ENCODE data around the gene SOX11.

SOX11 gene

DNA sequence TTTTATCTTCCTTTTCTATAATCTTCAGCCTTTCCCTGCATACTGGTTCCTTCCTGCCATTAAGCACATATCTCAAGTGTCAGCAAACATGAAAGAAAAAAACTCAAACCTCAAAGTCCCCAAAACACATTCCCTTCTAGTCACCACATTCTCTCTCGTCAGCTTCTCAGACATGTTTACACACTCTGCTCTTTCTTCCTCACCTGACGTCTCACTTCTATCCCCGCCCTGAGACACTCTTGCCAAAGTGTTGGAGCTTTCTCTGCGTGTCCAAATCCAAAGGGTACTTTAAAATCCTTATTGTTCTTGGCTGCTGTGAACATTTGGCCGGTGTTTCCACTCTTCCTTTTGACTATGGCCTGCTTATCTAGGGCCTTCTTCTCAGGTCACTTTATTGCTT, 47.9 kb downstream of the SOX11 start:
- no peak overlapping the region for H3K27ac ChIP-seq (ENCODE audit: low read depth, low read length)
- no peaks in the 10 kb centered on the region for H3K36me3 ChIP-seq (ENCODE audit: control insufficient read depth, insufficient read depth, low read length)
- peaks cover 5% of the 10 kb centered on the region; the same call in 1 of the 2 replicates for H3K27me3 ChIP-seq (ENCODE audit: control insufficient read depth, insufficient read depth, low read length)
- no peaks in the 10 kb centered on the region for H3K9me3 ChIP-seq (ENCODE audit: control insufficient read depth, insufficient read depth, low read length)
- no peak overlapping the region for H3K4me3 ChIP-seq (ENCODE audit: low read depth, low read length)
- peaks cover 13% of the 10 kb centered on the region for H3K4me1 ChIP-seq (ENCODE audit: control insufficient read depth, insufficient read depth, low read length)
- no peak overlapping the region for H3K9ac ChIP-seq (ENCODE audit: low read depth, low read length)

DNA sequence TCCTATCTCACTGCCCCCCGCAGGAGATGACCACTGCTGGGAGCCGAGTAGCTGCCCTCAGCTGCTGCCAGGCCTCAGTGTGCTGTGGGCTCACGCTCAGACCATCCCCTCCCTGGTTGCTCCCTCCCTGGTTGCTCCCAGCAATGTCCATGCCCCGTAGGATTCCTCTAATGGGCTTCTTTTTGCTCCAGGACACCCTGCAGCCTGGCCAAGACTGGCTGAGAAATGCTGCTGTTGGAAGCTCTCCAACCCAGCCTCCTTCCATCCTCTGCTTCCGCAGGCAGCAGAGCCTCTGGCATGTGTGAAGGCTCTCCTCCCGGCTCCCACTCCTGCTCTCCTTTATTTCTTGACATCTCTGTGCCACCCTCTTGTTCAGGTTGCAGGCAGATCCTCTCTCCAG, 48.6 kb downstream of the SOX11 start:
- Histone ChIP-seq H3K27ac (ENCODE audit: low read depth, low read length) (no peak overlapping the region), H3K4me1 (ENCODE audit: control insufficient read depth, insufficient read depth, low read length) (peaks cover 19% of the 10 kb centered on the region), H3K36me3 (ENCODE audit: control insufficient read depth, insufficient read depth, low read length) (no peaks in the 10 kb centered on the region), H3K9ac (ENCODE audit: low read depth, low read length) (no peak overlapping the region), H3K27me3 (ENCODE audit: control insufficient read depth, insufficient read depth, low read length) (peaks cover 5% of the 10 kb centered on the region; the same call in 1 of the 2 replicates), H3K4me3 (ENCODE audit: low read depth, low read length) (no peak overlapping the region), H3K9me3 (ENCODE audit: control insufficient read depth, insufficient read depth, low read length) (no peaks in the 10 kb centered on the region)

DNA sequence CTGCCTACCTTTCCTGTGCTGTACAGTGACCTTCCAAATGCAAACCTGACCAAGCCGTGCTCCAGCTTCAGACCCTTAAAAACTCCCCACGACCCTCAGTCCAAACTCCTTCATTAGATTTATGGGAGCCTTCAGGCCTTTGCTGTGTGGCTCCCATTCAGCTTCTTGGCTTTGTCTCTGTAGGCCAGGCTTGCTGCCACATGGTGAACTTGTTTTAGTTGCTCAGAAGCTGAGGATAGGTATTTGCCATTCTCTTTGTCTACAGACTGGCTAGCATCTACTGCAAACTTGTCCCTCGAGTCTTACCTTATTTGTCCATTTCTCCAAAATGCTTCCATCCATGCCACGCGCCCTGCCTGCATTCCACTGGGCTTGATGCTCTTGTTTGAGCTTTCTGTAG, 49.1 kb downstream of the SOX11 start:
- H3K9me3 ChIP-seq (ENCODE audit: control insufficient read depth, insufficient read depth, low read length) = no peaks in the 10 kb centered on the region
- H3K36me3 ChIP-seq (ENCODE audit: control insufficient read depth, insufficient read depth, low read length) = no peaks in the 10 kb centered on the region
- H3K4me3 ChIP-seq (ENCODE audit: low read depth, low read length) = no peak overlapping the region
- H3K9ac ChIP-seq (ENCODE audit: low read depth, low read length) = no peak overlapping the region
- H3K27me3 ChIP-seq (ENCODE audit: control insufficient read depth, insufficient read depth, low read length) = peaks cover 5% of the 10 kb centered on the region; the same call in 1 of the 2 replicates
- no peak overlapping the region for H3K27ac ChIP-seq (ENCODE audit: low read depth, low read length)
- peaks cover 23% of the 10 kb centered on the region for H3K4me1 ChIP-seq (ENCODE audit: control insufficient read depth, insufficient read depth, low read length)

DNA sequence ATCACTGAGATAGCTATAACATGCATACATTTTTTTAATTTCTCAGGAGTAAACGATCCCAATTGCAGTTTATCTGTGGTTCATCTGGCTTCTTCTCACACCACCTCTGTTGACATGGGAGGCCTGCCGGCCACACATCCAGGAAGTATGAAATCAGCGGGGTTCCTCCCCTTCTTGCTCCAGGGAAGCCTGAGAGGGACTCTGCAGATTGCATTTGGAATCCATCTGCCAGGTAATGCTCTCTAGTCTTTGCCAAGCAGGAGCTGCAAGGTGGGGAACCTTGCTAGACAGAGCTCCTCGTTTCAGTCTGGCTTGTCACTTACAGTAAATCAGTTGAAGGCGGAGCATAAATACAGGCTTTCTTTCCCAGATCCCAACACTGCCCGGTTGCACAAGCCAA, 49.9 kb downstream of the SOX11 start:
- Histone ChIP-seq H3K9me3 (ENCODE audit: control insufficient read depth, insufficient read depth, low read length) (no peaks in the 10 kb centered on the region), H3K4me3 (ENCODE audit: low read depth, low read length) (no peak overlapping the region), H3K9ac (ENCODE audit: low read depth, low read length) (no peak overlapping the region), H3K4me1 (ENCODE audit: control insufficient read depth, insufficient read depth, low read length) (peaks cover 23% of the 10 kb centered on the region), H3K27me3 (ENCODE audit: control insufficient read depth, insufficient read depth, low read length) (peaks cover 5% of the 10 kb centered on the region; the same call in 1 of the 2 replicates), H3K27ac (ENCODE audit: low read depth, low read length) (no peak overlapping the region), H3K36me3 (ENCODE audit: control insufficient read depth, insufficient read depth, low read length) (no peaks in the 10 kb centered on the region)

DNA sequence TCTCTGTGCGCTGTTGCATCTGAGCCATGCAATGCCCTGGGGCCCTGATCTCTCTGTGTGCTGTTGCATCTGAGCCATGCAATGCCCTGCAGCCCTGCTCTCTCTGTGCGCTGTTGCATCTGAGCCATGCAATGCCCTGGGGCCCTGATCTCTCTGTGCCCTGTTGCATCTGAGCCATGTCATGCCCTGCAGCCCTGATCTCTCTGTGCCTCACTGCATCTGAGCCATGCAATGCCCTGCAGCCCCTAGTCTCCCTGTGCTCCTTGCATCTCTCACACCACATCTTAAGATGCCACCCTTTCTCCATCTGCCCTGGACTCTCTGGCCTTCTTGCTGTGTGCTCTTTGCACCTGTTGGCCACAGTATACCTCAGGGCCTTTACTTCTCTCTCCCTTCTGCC, 56.2 kb downstream of the SOX11 start:
- Histone ChIP-seq H3K27me3 (ENCODE audit: control insufficient read depth, insufficient read depth, low read length) (no peaks in the 10 kb centered on the region), H3K4me1 (ENCODE audit: control insufficient read depth, insufficient read depth, low read length) (peaks cover 17% of the 10 kb centered on the region), H3K27ac (ENCODE audit: low read depth, low read length) (no peak overlapping the region), H3K4me3 (ENCODE audit: low read depth, low read length) (no peak overlapping the region), H3K9me3 (ENCODE audit: control insufficient read depth, insufficient read depth, low read length) (no peaks in the 10 kb centered on the region), H3K36me3 (ENCODE audit: control insufficient read depth, insufficient read depth, low read length) (no peaks in the 10 kb centered on the region), H3K9ac (ENCODE audit: low read depth, low read length) (no peak overlapping the region)

DNA sequence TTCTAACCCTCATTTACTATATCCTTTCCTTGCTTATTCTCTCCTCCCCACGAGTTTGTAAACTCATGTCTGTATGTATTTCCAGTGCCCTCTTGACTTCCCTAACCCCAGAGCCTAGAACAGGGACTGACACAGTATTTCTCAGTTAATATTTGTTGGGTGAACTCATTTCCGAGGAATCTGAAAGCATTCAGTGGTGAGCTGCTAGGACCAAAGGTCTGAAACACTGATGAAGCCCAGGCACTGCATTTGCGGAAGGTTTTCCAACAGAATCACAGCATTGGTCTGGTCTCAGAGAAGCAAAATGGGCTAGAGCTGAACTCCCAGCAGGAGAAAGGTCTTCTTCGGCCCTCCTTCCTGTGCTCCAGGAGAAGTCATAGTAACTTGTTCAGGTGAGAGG, 56.8 kb downstream of the SOX11 start:
- Histone ChIP-seq H3K27ac (ENCODE audit: low read depth, low read length) (no peak overlapping the region), H3K36me3 (ENCODE audit: control insufficient read depth, insufficient read depth, low read length) (no peaks in the 10 kb centered on the region), H3K27me3 (ENCODE audit: control insufficient read depth, insufficient read depth, low read length) (no peaks in the 10 kb centered on the region), H3K4me1 (ENCODE audit: control insufficient read depth, insufficient read depth, low read length) (peaks cover 15% of the 10 kb centered on the region), H3K9ac (ENCODE audit: low read depth, low read length) (no peak overlapping the region), H3K4me3 (ENCODE audit: low read depth, low read length) (no peak overlapping the region), H3K9me3 (ENCODE audit: control insufficient read depth, insufficient read depth, low read length) (no peaks in the 10 kb centered on the region)

DNA sequence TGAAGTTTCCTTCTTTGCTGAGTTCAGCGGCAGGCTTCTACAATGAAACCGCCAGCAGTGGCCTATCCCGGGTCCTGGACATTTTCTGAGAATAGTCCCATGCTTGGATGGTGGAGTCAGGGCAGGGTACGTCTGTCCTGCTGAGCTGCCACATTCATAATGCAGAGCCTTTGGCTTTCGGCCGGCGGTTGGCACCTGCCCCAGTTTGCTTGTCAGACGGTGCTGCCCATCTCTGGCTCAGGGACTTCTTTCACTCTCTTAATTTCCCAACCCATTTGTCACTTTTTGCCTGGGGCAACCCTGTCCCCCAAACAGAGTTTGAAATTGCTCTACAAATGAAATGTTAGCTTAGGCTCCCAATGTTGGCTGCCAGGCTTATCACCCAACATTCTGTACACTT, 57.2 kb downstream of the SOX11 start:
- Histone ChIP-seq H3K9ac (ENCODE audit: low read depth, low read length) (no peak overlapping the region), H3K27ac (ENCODE audit: low read depth, low read length) (no peak overlapping the region), H3K36me3 (ENCODE audit: control insufficient read depth, insufficient read depth, low read length) (no peaks in the 10 kb centered on the region), H3K27me3 (ENCODE audit: control insufficient read depth, insufficient read depth, low read length) (no peaks in the 10 kb centered on the region), H3K4me3 (ENCODE audit: low read depth, low read length) (no peak overlapping the region), H3K4me1 (ENCODE audit: control insufficient read depth, insufficient read depth, low read length) (peaks cover 11% of the 10 kb centered on the region), H3K9me3 (ENCODE audit: control insufficient read depth, insufficient read depth, low read length) (no peaks in the 10 kb centered on the region)

All from HUES48 (cell line).